Umbilical cord (tissue), 2 donors: ENCODE results near the gene SLC4A1. TPM values are rescaled to one million over a fixed set of nuclear protein-coding genes. Genes with fewer than 3 reads are reported as not detected.
A peak's percentile ranks its signal among the peaks of the same experiment; 100 is the strongest.

Experiments used
- DNase-seq: peaks from one replicate; pipeline ENCODE4 v3.0.0-alpha.2; 2015; ENCODE audit warnings: low spot score
- total RNA-seq: library from RNA; depleted of rRNA; stranded (reverse); fragments of >200 nt; gene quantifications from one replicate; pipeline ENCODE4 v1.2.3, GENCODE V29; 2014; ENCODE audit warnings: low replicate concordance; ENCODE audit not compliant: insufficient read depth

The SLC4A1 gene
- total RNA-seq, result 34.4 TPM

GRCh38 chr17:44267818-44268490 lies at the start of gene SLC4A1:
TSS of gene SLC4A1 (minus strand) at chr17:44268135. CDS start at chr17:44262866, 5,269 bp downstream.
- DNase-seq, result no peak

- DNase-seq, result no peak
These were observed 49.6 kb upstream of the SLC4A1 start for GRCh38 chr17:44317545-44317944.

GRCh38 chr17:44315760-44316731 lies 48.1 kb upstream of the SLC4A1 start:
- no peak for DNase-seq

DNA sequence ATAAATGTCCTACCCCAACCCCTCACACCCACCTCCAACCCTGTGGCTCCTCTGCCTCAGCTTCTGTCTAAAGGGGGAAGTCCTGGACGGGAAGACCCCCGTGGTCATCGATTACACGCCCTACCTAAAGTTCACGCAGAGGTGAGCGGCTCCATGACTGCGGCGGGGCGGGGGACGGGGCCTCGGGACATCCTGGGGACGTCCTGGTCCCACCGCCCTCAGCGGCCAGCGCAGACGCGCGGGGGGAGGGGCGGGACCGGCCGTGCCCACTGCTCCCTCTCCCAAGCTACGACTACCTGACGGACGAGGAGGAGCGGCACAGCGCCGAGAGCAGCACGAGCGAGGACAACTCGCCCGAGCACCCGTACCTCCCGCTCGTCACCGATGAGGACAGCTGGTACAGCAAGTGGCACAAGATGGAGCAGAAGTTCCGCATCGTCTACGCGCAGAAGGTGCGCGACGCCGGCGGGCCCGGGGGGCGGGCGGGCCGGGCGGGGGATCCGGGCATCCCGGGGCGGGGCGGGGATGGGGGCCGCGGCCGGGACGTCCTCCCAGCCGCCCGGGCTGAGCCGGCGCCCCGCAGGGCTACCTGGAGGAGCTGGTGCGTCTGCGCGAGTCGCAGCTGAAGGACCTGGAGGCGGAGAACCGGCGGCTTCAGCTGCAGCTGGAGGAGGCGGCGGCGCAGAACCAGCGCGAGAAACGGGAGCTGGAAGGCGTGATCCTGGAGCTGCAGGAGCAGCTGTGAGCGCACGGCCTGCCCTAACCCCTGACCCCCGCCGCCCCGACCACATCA lies 47.1 kb upstream of the SLC4A1 start:
- DNase-seq, result no peak

GRCh38 chr17:44314524-44314868 lies 46.6 kb upstream of the SLC4A1 start:
- DNase-seq, result no peak

GRCh38 chr17:44314031-44314430 lies 46.1 kb upstream of the SLC4A1 start:
- no peak for DNase-seq

GRCh38 chr17:44312396-44313104 lies 44.6 kb upstream of the SLC4A1 start:
- DNase-seq, result no peak

DNA sequence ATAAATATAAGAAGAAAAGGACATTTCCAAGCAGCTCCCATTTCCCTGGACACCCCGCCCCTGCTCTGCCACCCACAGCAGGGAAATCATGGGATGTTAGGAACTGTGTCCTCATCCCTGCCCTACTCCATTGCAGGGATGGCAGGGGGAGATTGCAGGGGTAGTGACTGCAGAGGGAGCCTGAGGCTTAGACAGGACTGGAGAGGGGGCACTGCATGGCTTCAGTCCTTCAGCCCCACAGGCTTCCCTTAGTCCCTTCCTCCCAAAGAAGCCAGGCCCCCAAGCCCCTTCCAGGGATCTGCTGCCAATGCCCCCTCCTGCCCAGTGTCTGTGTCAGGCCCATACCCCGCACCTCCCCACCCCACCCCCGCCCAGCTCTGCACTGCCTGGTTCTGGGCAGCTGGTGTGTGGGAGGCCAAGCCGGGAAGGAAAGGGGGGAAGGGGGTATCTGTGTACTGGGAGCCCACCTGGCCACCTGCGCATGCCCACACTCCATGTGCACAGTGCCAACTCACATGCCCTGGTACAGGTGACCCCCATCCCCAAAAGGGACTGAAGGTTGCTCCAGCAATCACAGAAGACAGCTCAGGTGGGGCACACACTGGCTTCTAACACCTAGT lies 43.7 kb upstream of the SLC4A1 start:
- no peak for DNase-seq

DNA sequence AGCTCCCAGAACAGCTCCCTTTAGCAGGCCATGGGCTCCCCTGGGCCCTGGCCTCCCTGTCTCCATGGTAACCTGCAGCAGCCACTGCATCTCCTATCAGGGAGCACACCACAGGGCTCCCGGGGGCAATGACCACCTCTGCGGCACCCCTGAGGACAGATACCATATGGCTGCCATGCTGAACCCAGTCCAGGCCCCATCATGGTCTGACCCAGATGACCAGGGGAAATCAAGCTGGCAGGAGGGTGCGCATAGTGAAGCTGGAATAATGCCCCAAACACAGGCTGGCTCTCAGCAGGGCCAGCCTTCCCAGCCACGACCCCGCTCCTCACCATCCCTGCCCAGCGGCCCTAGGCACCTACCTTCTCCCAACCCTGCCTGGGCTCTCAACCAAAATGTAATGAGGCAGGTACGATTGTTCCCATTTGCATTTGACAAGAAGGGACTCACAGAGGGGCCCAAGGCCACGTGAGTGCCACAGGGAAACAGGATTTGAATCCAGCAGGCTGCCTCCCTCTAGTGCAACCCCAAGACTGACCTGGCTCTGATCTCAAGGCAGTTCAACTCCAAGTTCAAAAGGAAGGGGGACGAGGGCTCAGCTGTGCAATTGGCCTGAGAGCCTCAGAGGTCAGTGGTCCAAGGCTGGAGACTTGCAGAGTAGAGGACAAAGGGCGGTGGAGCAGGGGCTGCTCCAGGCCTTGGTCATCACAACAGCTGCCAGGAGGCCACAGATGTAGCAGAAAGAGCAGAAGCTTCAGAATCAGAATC lies 42.9 kb upstream of the SLC4A1 start:
- no peak for DNase-seq

- DNase-seq, result no peak
These were observed 42.3 kb upstream of the SLC4A1 start for GRCh38 chr17:44310188-44310587.

GRCh38 chr17:44309472-44309871 lies 41.5 kb upstream of the SLC4A1 start:
- DNase-seq, result no peak

- DNase-seq, result no peak
These were observed 40.9 kb upstream of the SLC4A1 start for GRCh38 chr17:44308865-44309264.

- DNase-seq, result peak; percentile 94
These were observed 40.4 kb upstream of the SLC4A1 start, which contains the start of gene RUNDC3A for GRCh38 chr17:44308320-44308818. TSS of gene RUNDC3A (plus strand) at chr17:44308601. CDS start at chr17:44308833, 232 bp downstream.

GRCh38 chr17:44307387-44308186 lies 39.7 kb upstream of the SLC4A1 start:
- DNase-seq, result peak; percentile 83

DNA sequence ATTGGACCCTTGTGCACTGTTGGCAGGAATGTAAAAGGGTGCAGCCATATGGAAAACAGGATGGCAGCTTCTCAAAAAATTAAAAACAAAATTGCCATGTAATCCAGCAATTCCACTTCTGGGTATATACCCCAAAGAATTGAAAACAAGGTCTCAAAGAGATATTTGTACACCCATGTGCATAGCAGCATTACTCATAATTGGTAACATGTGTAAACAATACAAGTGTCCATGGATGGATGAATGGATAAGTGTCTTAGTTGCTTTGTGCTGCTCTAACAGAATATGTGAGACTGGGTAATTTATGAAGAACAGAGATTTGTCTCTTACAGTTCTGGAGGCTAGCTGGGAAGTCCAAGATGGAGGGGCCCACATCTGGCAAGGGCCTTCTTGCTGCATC lies 36.7 kb upstream of the SLC4A1 start:
- no peak for DNase-seq

DNA sequence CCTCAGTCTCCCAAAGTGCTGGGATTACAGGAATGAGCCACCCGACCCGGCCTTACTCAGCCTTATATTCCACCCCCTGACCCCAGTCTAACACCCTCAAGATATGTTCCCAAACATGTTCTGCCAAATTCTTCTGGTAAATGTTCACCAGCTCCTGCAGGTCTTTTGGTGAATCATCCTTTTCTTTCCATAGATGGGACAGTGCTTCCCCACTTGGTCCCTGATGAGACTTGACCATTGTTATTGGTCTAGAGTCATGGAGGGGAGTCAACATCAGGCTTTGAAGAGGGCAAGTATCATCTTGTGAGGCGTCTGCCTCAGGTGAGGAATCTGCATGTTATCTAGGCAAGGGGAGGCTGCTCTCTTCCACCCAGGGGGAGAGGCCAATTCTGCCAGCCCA lies 30.0 kb upstream of the SLC4A1 start:
- no peak for DNase-seq

DNA sequence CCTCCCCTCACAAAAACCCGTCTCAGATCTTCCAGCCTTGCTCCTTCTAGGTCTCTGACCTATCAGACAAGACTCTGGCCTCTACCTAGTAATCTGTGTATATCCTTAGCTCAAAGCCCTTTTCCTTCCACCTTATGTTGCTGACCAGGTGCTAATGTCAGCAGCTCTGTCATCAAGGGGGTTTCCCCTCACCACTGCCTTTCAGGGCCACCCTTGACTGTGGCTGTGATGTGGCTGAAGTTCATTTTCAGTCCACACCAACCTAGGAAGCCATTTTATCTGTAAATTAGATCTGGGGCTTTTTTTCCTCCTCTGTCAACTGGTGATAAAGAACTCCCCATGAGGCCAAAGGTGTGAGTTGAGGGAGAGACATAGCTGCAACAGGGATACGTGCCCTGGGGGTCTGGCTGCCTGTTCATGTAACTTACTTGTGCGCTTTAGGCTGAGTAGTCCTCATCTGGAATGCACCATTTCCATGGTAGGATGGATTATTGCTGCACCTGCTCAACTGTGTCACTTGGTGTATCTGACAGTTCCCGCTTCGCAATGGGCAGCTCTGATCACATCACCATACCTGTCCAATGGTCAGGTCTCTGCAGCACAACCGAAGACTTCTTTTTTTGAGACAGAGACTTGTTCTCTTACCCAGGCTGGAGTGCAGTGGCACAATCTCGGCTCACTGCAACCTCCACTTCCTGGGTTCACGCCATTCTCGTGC lies 25.7 kb upstream of the SLC4A1 start:
- no peak for DNase-seq

DNA sequence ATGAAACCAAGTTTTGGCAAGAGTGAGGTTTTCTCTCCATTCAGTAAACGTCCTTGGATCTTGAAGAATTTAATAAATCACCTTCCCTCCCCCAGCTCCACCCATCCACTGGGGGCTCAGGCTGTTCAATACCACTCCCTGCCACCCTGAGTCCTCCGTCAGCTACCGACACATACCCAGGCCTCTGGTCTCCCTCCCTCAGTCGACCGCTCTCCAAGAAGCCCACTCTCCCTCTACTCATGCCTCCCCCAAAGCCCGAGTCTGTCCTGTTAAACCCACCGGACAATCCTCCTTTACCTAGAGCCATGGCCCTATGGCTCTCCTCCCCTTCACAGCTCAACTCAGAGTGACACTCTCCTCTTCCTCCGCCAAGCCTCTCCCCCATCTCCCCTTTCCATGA lies 19.7 kb upstream of the SLC4A1 start:
- no peak for DNase-seq
